WTC11 (cell line): ENCODE results near the gene SNX25. TPM values are rescaled to one million over a fixed set of nuclear protein-coding genes. Genes with fewer than 3 reads are reported as not detected.

Source experiments
- ATAC-seq: fragments of 200-7000 bp; cut with Tn5 transposase; 2 replicates; pipeline ENCODE4 v1.10.0; 2021; ENCODE audit warnings: mild to moderate bottlenecking, moderate library complexity
- CTCF ChIA-PET: fragments of 300-600 bp; sonication (Branson Sonifier 250); formaldehyde crosslinking; loops from one replicate; lab custom pipeline; 2021; ENCODE audit warnings: antibody characterized with exemption; lab: Charles Lee
- POLR2A ChIA-PET: fragments of 350-600 bp; sonication (Branson Sonifier 250); formaldehyde crosslinking; loops from one replicate; lab custom pipeline; 2021; ENCODE audit warnings: antibody characterized with exemption; lab: Charles Lee
- DNase-seq: peaks from one replicate; pipeline ENCODE4 v3.0.0; 2021; ENCODE audit warnings: low spot score
- H3K27ac Mint-ChIP-seq: 2 replicates; pipeline ENCODE4 v1.8.0; 2021; ENCODE audit warnings: mixed read lengths
- H3K27me3 Mint-ChIP-seq: 2 replicates; pipeline ENCODE4 v1.8.0; 2021; ENCODE audit warnings: low read depth, mild to moderate bottlenecking, moderate library complexity, mixed read lengths
- H3K36me3 Mint-ChIP-seq: 2 replicates; pipeline ENCODE4 v1.8.0; 2021; ENCODE audit warnings: mixed read lengths
- H3K4me1 Mint-ChIP-seq: 2 replicates; pipeline ENCODE4 v1.8.0; 2022; ENCODE audit warnings: mixed read lengths
- H3K4me3 Mint-ChIP-seq: 2 replicates; pipeline ENCODE4 v1.8.0; 2021; ENCODE audit warnings: mild to moderate bottlenecking, moderate library complexity, mixed read lengths
- H3K9me3 Mint-ChIP-seq: 2 replicates; pipeline ENCODE4 v1.8.0; 2021; ENCODE audit warnings: mixed read lengths
- AR ChIP-seq: fragments of 250-450 bp; sonication (Bioruptor Pico); IDR thresholded peaks from 2 replicates; pipeline ENCODE4 v1.9.0; 2021; ENCODE audit warnings: mild to moderate bottlenecking
- ATF2 ChIP-seq: sonication (generic); formaldehyde crosslinking; IDR thresholded peaks from 2 replicates; pipeline ENCODE4 v1.8.1; 2022; ENCODE audit warnings: low read depth, missing genetic modification reagents, borderline replicate concordance
- CREB1 ChIP-seq: sonication (generic); formaldehyde crosslinking; IDR thresholded peaks from 2 replicates; pipeline ENCODE4 v1.8.0; 2023; ENCODE audit warnings: mild to moderate bottlenecking, missing genetic modification reagents
- FOXK1 ChIP-seq: sonication (generic); formaldehyde crosslinking; IDR thresholded peaks from 2 replicates; pipeline ENCODE4 v1.8.0; 2022; ENCODE audit warnings: mild to moderate bottlenecking, moderate library complexity, missing genetic modification reagents
- GRHL2 ChIP-seq: fragments of 250-450 bp; sonication (Bioruptor Pico); IDR thresholded peaks from 2 replicates; pipeline ENCODE4 v1.8.0; 2022; ENCODE audit warnings: mild to moderate bottlenecking, moderate library complexity; ENCODE audit not compliant: insufficient replicate concordance, severe bottlenecking
- GTF2I ChIP-seq: fragments of 250-450 bp; sonication (Bioruptor Pico); conservative IDR thresholded peaks from 2 replicates; pipeline ENCODE4 v1.4.0; 2021; ENCODE audit warnings: mild to moderate bottlenecking
- MXD4 ChIP-seq: fragments of 250-450 bp; sonication (Bioruptor Pico); IDR thresholded peaks from 2 replicates; pipeline ENCODE4 v1.8.0; 2021; ENCODE audit warnings: mild to moderate bottlenecking, moderate library complexity, borderline replicate concordance
- OVOL2 ChIP-seq: fragments of 250-450 bp; sonication (Bioruptor Pico); IDR thresholded peaks from 2 replicates; pipeline ENCODE4 v1.9.0; 2021; ENCODE audit warnings: mild to moderate bottlenecking, borderline replicate concordance
- PRDM15 ChIP-seq: sonication (generic); formaldehyde crosslinking; IDR thresholded peaks from 2 replicates; pipeline ENCODE4 v1.8.0; 2022; ENCODE audit warnings: missing genetic modification reagents
- SMAD3 ChIP-seq: sonication (generic); formaldehyde crosslinking; IDR thresholded peaks from 2 replicates; pipeline ENCODE4 v1.8.0; 2022; ENCODE audit warnings: missing genetic modification reagents, mild to moderate bottlenecking, borderline replicate concordance
- SMAD4 ChIP-seq: sonication (generic); formaldehyde crosslinking; IDR thresholded peaks from 2 replicates; pipeline ENCODE4 v1.8.0; 2022; ENCODE audit warnings: mild to moderate bottlenecking, missing genetic modification reagents
- TEAD1 ChIP-seq: sonication (generic); formaldehyde crosslinking; IDR thresholded peaks from 2 replicates; pipeline ENCODE4 v1.8.0; 2022; ENCODE audit warnings: mild to moderate bottlenecking, missing genetic modification reagents
- TP53 ChIP-seq: sonication (generic); formaldehyde crosslinking; IDR thresholded peaks from 2 replicates; pipeline ENCODE4 v1.8.1; 2023; ENCODE audit warnings: mild to moderate bottlenecking, missing genetic modification reagents
- ZBTB21 ChIP-seq: sonication (generic); formaldehyde crosslinking; IDR thresholded peaks from 2 replicates; pipeline ENCODE4 v1.8.1; 2023; ENCODE audit warnings: mild to moderate bottlenecking, missing genetic modification reagents, borderline replicate concordance
- ZMAT4 ChIP-seq: fragments of 250-450 bp; sonication (Bioruptor Pico); IDR thresholded peaks from 2 replicates; pipeline ENCODE4 v1.9.0; 2021; ENCODE audit warnings: mild to moderate bottlenecking
- ZNF121 ChIP-seq: sonication (generic); formaldehyde crosslinking; IDR thresholded peaks from 2 replicates; pipeline ENCODE4 v1.8.0; 2023; ENCODE audit warnings: missing genetic modification reagents
- total RNA-seq: library from RNA; stranded (reverse); gene quantifications from 3 replicates; pipeline ENCODE4 v1.2.3, GENCODE V29; 2021

Gene SNX25
- total RNA-seq, 1 experiment from 2014 or later, result 16.9 TPM

- TF ChIP-seq SMAD4 (CRISPR knock-in tag), result no peak
- no peak for TF ChIP-seq GTF2I (CRISPR knock-in tag)
- no peak for TF ChIP-seq ZBTB21 (CRISPR knock-in tag)
- no peak for TF ChIP-seq GRHL2 (CRISPR knock-in tag)
- TF ChIP-seq MXD4 (CRISPR knock-in tag), result no peak
- no peak for TF ChIP-seq ZMAT4 (CRISPR knock-in tag)
- TF ChIP-seq PRDM15 (CRISPR knock-in tag), result no peak
- TF ChIP-seq ATF2, result no peak
- TF ChIP-seq OVOL2 (CRISPR knock-in tag), result no peak
- no peak for TF ChIP-seq CREB1 (CRISPR knock-in tag)
- no peak for TF ChIP-seq TEAD1 (CRISPR knock-in tag)
- TF ChIP-seq SMAD3 (CRISPR knock-in tag), result no peak
- TF ChIP-seq TP53, result no peak
- TF ChIP-seq, all 79 proteins: peak for 0
Observed at GRCh38 chr4:185232370-185232769, 23.0 kb downstream of the SNX25 start (continued).

- POLR2A ChIA-PET, result no interaction called here
- no peak for ATAC-seq
- TF ChIP-seq FOXK1 (CRISPR knock-in tag) (no peak), AR (CRISPR knock-in tag) (no peak), ZNF121 (CRISPR knock-in tag) (peak; percentile 72; the same call in 1 of the 2 replicates)
- TF ChIP-seq, all 79 proteins: peak for 1
- CTCF ChIA-PET, result no interaction called here
- no peak overlapping the region for H3K4me3 Mint-ChIP-seq
- H3K27ac Mint-ChIP-seq, result peak overlapping the region; percentile 79; the same call in 1 of the 2 replicates
- H3K4me1 Mint-ChIP-seq, result peaks cover 13% of the 10 kb centered on the region
- DNase-seq, result no peak
- H3K27me3 Mint-ChIP-seq, result peaks cover 5% of the 10 kb centered on the region; the same call in 1 of the 2 replicates
- H3K36me3 Mint-ChIP-seq, result peaks cover 19% of the 10 kb centered on the region
- H3K9me3 Mint-ChIP-seq, result peaks cover 13% of the 10 kb centered on the region
Observed at GRCh38 chr4:185235119-185235842, 25.9 kb downstream of the SNX25 start.
